ENCODE data around the gene SNRPD3. TPM values are rescaled to one million over a fixed set of nuclear protein-coding genes. Genes with fewer than 3 reads are reported as not detected.
A peak's percentile ranks its signal among the peaks of the same experiment; 100 is the strongest.
"Not testable (repeated sequence)": the region's sequence is repeated elsewhere in the genome, so short reads cannot be mapped to it uniquely, and the experiment has no call there.

SNRPD3 gene
- total RNA-seq, 1 donor from 2014 or later, result 78.8 TPM

GRCh38 chr22:24589518-24590030, 33.8 kb downstream of the SNRPD3 start:
- H3K9ac ChIP-seq (ENCODE audit: low read depth in 1 of 3, low read length in 3 of 3), result no peak overlapping the region

GRCh38 chr22:24590596-24591173, 34.9 kb downstream of the SNRPD3 start:
- H3K36me3 ChIP-seq (ENCODE audit: control insufficient read depth in 3 of 3, insufficient read depth in 3 of 3, low read length in 3 of 3), result peaks cover 14 to 17% (median 15%) of the 10 kb centered on the region in 3 donors
- H3K27me3 ChIP-seq (ENCODE audit: control insufficient read depth in 3 of 3, insufficient read depth in 3 of 3, low read length in 3 of 3), result no peaks in the 10 kb centered on the region
- peaks cover 3 to 5% (median 4%) of the 10 kb centered on the region in 3 donors for H3K4me1 ChIP-seq (ENCODE audit: control insufficient read depth in 3 of 3, insufficient read depth in 3 of 3, low read length in 3 of 3)
- no peak overlapping the region for H3K4me3 ChIP-seq (ENCODE audit: low read length in 3 of 3)
- no peak overlapping the region for H3K27ac ChIP-seq (ENCODE audit: low read depth, low read length)
- no peaks in the 10 kb centered on the region for H3K9me3 ChIP-seq (ENCODE audit: control insufficient read depth in 3 of 3, low read length in 3 of 3)
- H3K9ac ChIP-seq (ENCODE audit: low read depth in 1 of 3, low read length in 3 of 3), result no peak overlapping the region

More at GRCh38 chr22:24589518-24590030, 33.8 kb downstream of the SNRPD3 start:
- Histone ChIP-seq H3K4me3 (ENCODE audit: low read length in 3 of 3) (no peak overlapping the region), H3K9me3 (ENCODE audit: control insufficient read depth in 3 of 3, low read length in 3 of 3) (no peaks in the 10 kb centered on the region), H3K27ac (ENCODE audit: low read depth, low read length) (no peak overlapping the region), H3K36me3 (ENCODE audit: control insufficient read depth in 3 of 3, insufficient read depth in 3 of 3, low read length in 3 of 3) (peaks cover 14 to 17% (median 15%) of the 10 kb centered on the region in 3 donors), H3K27me3 (ENCODE audit: control insufficient read depth in 3 of 3, insufficient read depth in 3 of 3, low read length in 3 of 3) (no peaks in the 10 kb centered on the region), H3K4me1 (ENCODE audit: control insufficient read depth in 3 of 3, insufficient read depth in 3 of 3, low read length in 3 of 3) (peaks cover 3 to 5% (median 4%) of the 10 kb centered on the region in 3 donors)

- H3K9ac ChIP-seq (ENCODE audit: low read depth in 1 of 3, low read length in 3 of 3), result no peak overlapping the region
- no peaks in the 10 kb centered on the region for H3K9me3 ChIP-seq (ENCODE audit: control insufficient read depth in 3 of 3, low read length in 3 of 3)
- H3K27ac ChIP-seq (ENCODE audit: low read depth, low read length), result no peak overlapping the region
- H3K27me3 ChIP-seq (ENCODE audit: control insufficient read depth in 3 of 3, insufficient read depth in 3 of 3, low read length in 3 of 3), result no peaks in the 10 kb centered on the region
- peaks cover 10 to 14% (median 11%) of the 10 kb centered on the region in 3 donors for H3K36me3 ChIP-seq (ENCODE audit: control insufficient read depth in 3 of 3, insufficient read depth in 3 of 3, low read length in 3 of 3)
- peaks cover 3 to 5% (median 4%) of the 10 kb centered on the region in 3 donors for H3K4me1 ChIP-seq (ENCODE audit: control insufficient read depth in 3 of 3, insufficient read depth in 3 of 3, low read length in 3 of 3)
- no peak overlapping the region for H3K4me3 ChIP-seq (ENCODE audit: low read length in 3 of 3)
These were observed 35.6 kb downstream of the SNRPD3 start for GRCh38 chr22:24591286-24591830.

GRCh38 chr22:24592058-24592850, 36.5 kb downstream of the SNRPD3 start:
- H3K27me3 ChIP-seq (ENCODE audit: control insufficient read depth in 3 of 3, insufficient read depth in 3 of 3, low read length in 3 of 3), result no peaks in the 10 kb centered on the region
- peak overlapping the region; percentile 55 to 74 (median 64) for H3K4me3 ChIP-seq (ENCODE audit: low read length in 3 of 3)
- H3K4me1 ChIP-seq (ENCODE audit: control insufficient read depth in 3 of 3, insufficient read depth in 3 of 3, low read length in 3 of 3), result peaks cover 3 to 5% (median 4%) of the 10 kb centered on the region in 3 donors
- H3K27ac ChIP-seq (ENCODE audit: low read depth, low read length), result peak overlapping the region; percentile 56
- peaks cover 10 to 13% (median 11%) of the 10 kb centered on the region in 3 donors for H3K36me3 ChIP-seq (ENCODE audit: control insufficient read depth in 3 of 3, insufficient read depth in 3 of 3, low read length in 3 of 3)
- H3K9me3 ChIP-seq (ENCODE audit: control insufficient read depth in 3 of 3, low read length in 3 of 3), result no peaks in the 10 kb centered on the region
- peak overlapping the region; percentile 33 to 87 (median 45) for H3K9ac ChIP-seq (ENCODE audit: low read depth in 1 of 3, low read length in 3 of 3)

GRCh38 chr22:24592851-24593558, 37.2 kb downstream of the SNRPD3 start, which contains the start of gene LRRC75B:
LRRC75B (minus strand) TSS chr22:24593073; CDS start chr22:24593039, 34 bp downstream.
- Histone ChIP-seq H3K9ac (ENCODE audit: low read depth in 1 of 3, low read length in 3 of 3) (peak within 1 kb of the TSS; percentile 63 to 87 (median 71)), H3K4me1 (ENCODE audit: control insufficient read depth in 3 of 3, insufficient read depth in 3 of 3, low read length in 3 of 3) (peaks cover 3 to 5% (median 4%) of the 10 kb centered on the region in 3 donors), H3K36me3 (ENCODE audit: control insufficient read depth in 3 of 3, insufficient read depth in 3 of 3, low read length in 3 of 3) (peaks cover 5 to 6% (median 6%) of the 10 kb centered on the region in 3 donors), H3K27ac (ENCODE audit: low read depth, low read length) (peak within 1 kb of the TSS; percentile 56), H3K9me3 (ENCODE audit: control insufficient read depth in 3 of 3, low read length in 3 of 3) (no peaks in the 10 kb centered on the region), H3K27me3 (ENCODE audit: control insufficient read depth in 3 of 3, insufficient read depth in 3 of 3, low read length in 3 of 3) (no peaks in the 10 kb centered on the region), H3K4me3 (ENCODE audit: low read length in 3 of 3) (peak within 1 kb of the TSS; percentile 55 to 74 (median 74))

GRCh38 chr22:24593559-24593835, 37.7 kb downstream of the SNRPD3 start:
- Histone ChIP-seq H3K9ac (ENCODE audit: low read depth in 1 of 3, low read length in 3 of 3) (peak overlapping the region; percentile 63 to 87 (median 71)), H3K4me3 (ENCODE audit: low read length in 3 of 3) (peak overlapping the region in 1 of 3 donors; percentile 74), H3K27ac (ENCODE audit: low read depth, low read length) (peak overlapping the region; percentile 47)
- not testable (repeated sequence) for H3K9me3 ChIP-seq (ENCODE audit: control insufficient read depth in 3 of 3, low read length in 3 of 3); H3K27me3 ChIP-seq (ENCODE audit: control insufficient read depth in 3 of 3, insufficient read depth in 3 of 3, low read length in 3 of 3); H3K36me3 ChIP-seq (ENCODE audit: control insufficient read depth in 3 of 3, insufficient read depth in 3 of 3, low read length in 3 of 3); H3K4me1 ChIP-seq (ENCODE audit: control insufficient read depth in 3 of 3, insufficient read depth in 3 of 3, low read length in 3 of 3)

GRCh38 chr22:24593836-24594568, 38.2 kb downstream of the SNRPD3 start:
- Histone ChIP-seq H3K4me3 (ENCODE audit: low read length in 3 of 3) (no peak overlapping the region), H3K4me1 (ENCODE audit: control insufficient read depth in 3 of 3, insufficient read depth in 3 of 3, low read length in 3 of 3) (peaks cover 3 to 5% (median 4%) of the 10 kb centered on the region in 3 donors), H3K27ac (ENCODE audit: low read depth, low read length) (no peak overlapping the region), H3K36me3 (ENCODE audit: control insufficient read depth in 3 of 3, insufficient read depth in 3 of 3, low read length in 3 of 3) (peaks cover 0 to 3% (median 1%) of the 10 kb centered on the region in 3 donors), H3K9me3 (ENCODE audit: control insufficient read depth in 3 of 3, low read length in 3 of 3) (no peaks in the 10 kb centered on the region), H3K27me3 (ENCODE audit: control insufficient read depth in 3 of 3, insufficient read depth in 3 of 3, low read length in 3 of 3) (no peaks in the 10 kb centered on the region), H3K9ac (ENCODE audit: low read depth in 1 of 3, low read length in 3 of 3) (no peak overlapping the region)

- H3K36me3 ChIP-seq (ENCODE audit: control insufficient read depth in 3 of 3, insufficient read depth in 3 of 3, low read length in 3 of 3), result peaks cover 0 to under 1% (median 0%) of the 10 kb centered on the region in 3 donors
- H3K4me3 ChIP-seq (ENCODE audit: low read length in 3 of 3), result no peak overlapping the region
- no peaks in the 10 kb centered on the region for H3K27me3 ChIP-seq (ENCODE audit: control insufficient read depth in 3 of 3, insufficient read depth in 3 of 3, low read length in 3 of 3)
- H3K9me3 ChIP-seq (ENCODE audit: control insufficient read depth in 3 of 3, low read length in 3 of 3), result no peaks in the 10 kb centered on the region
- no peak overlapping the region for H3K9ac ChIP-seq (ENCODE audit: low read depth in 1 of 3, low read length in 3 of 3)
- peaks cover 3 to 5% (median 4%) of the 10 kb centered on the region in 3 donors for H3K4me1 ChIP-seq (ENCODE audit: control insufficient read depth in 3 of 3, insufficient read depth in 3 of 3, low read length in 3 of 3)
- no peak overlapping the region for H3K27ac ChIP-seq (ENCODE audit: low read depth, low read length)
These were observed 38.8 kb downstream of the SNRPD3 start for GRCh38 chr22:24594569-24595120.

- Histone ChIP-seq H3K4me1 (ENCODE audit: control insufficient read depth in 3 of 3, insufficient read depth in 3 of 3, low read length in 3 of 3) (peaks cover 3 to 5% (median 4%) of the 10 kb centered on the region in 3 donors), H3K4me3 (ENCODE audit: low read length in 3 of 3) (no peak overlapping the region), H3K36me3 (ENCODE audit: control insufficient read depth in 3 of 3, insufficient read depth in 3 of 3, low read length in 3 of 3) (no peaks in the 10 kb centered on the region), H3K9ac (ENCODE audit: low read depth in 1 of 3, low read length in 3 of 3) (no peak overlapping the region), H3K9me3 (ENCODE audit: control insufficient read depth in 3 of 3, low read length in 3 of 3) (no peaks in the 10 kb centered on the region), H3K27me3 (ENCODE audit: control insufficient read depth in 3 of 3, insufficient read depth in 3 of 3, low read length in 3 of 3) (no peaks in the 10 kb centered on the region), H3K27ac (ENCODE audit: low read depth, low read length) (no peak overlapping the region)
These were observed 39.4 kb downstream of the SNRPD3 start for GRCh38 chr22:24595228-24595627.
